Nephron (organoid): ENCODE measurements around the gene ZCRB1.
"Not testable (repeated sequence)": the region's sequence is repeated elsewhere in the genome, so short reads cannot be mapped to it uniquely, and the experiment has no call there.

Source experiments
- H3K27ac Mint-ChIP-seq, 3 experiments: 2 replicates each; pipeline ENCODE4 v1.8.0; 2020; ENCODE audit warnings: mixed read lengths in 3 of 3, mild to moderate bottlenecking in 2 of 3, moderate library complexity in 1 of 3
- H3K27me3 Mint-ChIP-seq: 2 replicates; pipeline ENCODE4 v1.8.0; 2021; ENCODE audit warnings: low read depth, mild to moderate bottlenecking, moderate library complexity, mixed read lengths
- H3K36me3 Mint-ChIP-seq: 2 replicates; pipeline ENCODE4 v1.8.0; 2020; ENCODE audit warnings: low read depth, mixed read lengths
- H3K4me1 Mint-ChIP-seq: 2 replicates; pipeline ENCODE4 v1.8.0; 2020; ENCODE audit warnings: mixed read lengths
- H3K4me3 Mint-ChIP-seq, 3 experiments: 2 replicates each; pipeline ENCODE4 v1.8.0; 2020; ENCODE audit warnings: mild to moderate bottlenecking in 3 of 3, mixed read lengths in 3 of 3, moderate library complexity in 2 of 3
- H3K9me3 Mint-ChIP-seq: 2 replicates; pipeline ENCODE4 v1.8.0; 2020; ENCODE audit warnings: mixed read lengths
- TF ChIP-seq, protein P1 (sequence below), 3 experiments: fragments of 200-600 bp; sonication (generic); IDR thresholded peaks; one replicate each; pipeline ENCODE4 v1.5.0; 2021; ENCODE audit warnings: antibody characterized with exemption in 3 of 3; ENCODE audit not compliant: unreplicated experiment in 3 of 3

ZCRB1 gene

DNA sequence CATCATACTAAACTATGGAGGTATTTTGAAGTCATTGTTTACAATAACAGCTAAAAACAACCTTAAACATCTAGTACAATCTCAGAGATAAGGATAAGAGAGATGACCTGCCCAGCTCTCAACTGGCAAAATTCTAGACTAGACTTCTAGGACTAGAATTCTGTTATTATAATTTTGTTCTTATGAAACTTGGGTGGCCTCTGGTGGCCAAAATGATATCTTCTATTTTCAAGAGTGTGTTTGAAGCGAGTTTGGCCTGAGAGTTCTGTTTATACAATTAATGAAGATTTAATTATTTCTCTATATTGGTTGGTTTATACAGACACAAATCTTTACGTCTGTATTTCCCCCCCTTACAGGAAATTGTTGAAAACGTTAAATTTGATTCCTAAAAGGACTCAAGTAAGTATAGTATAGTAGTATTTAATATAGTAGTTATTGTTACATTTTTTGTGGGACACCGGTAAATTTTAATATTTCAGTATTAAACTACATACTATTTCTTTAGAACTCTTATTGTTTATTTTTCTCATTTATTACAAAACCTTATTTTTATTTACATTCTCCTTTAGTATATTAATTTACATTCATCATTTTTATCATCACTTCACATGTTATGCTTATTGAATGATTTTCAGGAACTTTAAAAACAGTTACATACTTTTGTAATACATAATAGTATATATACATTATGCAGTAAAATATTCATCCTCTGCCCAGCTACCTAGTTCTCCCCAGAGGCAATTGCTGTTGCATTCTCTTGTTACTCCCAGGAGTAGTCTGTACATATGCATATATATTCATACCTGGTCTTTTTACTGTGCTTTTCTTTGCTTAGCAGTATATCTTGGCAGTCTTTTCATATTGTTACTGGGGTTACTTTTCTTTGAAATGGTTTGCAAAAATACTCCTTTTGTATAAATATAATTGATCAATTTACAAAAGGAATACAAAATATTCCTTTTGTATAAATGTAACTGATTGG, 6.7 kb upstream of the ZCRB1 start:
- Mint-ChIP-seq H3K4me1 (peaks cover 11% of the 10 kb centered on the region), H3K9me3 (no peaks in the 10 kb centered on the region), H3K27me3 (no peaks in the 10 kb centered on the region), H3K36me3 (peaks cover 4% of the 10 kb centered on the region), H3K27ac (no peak overlapping the region), H3K4me3 (no peak overlapping the region)
- TF ChIP-seq, protein P1, sequence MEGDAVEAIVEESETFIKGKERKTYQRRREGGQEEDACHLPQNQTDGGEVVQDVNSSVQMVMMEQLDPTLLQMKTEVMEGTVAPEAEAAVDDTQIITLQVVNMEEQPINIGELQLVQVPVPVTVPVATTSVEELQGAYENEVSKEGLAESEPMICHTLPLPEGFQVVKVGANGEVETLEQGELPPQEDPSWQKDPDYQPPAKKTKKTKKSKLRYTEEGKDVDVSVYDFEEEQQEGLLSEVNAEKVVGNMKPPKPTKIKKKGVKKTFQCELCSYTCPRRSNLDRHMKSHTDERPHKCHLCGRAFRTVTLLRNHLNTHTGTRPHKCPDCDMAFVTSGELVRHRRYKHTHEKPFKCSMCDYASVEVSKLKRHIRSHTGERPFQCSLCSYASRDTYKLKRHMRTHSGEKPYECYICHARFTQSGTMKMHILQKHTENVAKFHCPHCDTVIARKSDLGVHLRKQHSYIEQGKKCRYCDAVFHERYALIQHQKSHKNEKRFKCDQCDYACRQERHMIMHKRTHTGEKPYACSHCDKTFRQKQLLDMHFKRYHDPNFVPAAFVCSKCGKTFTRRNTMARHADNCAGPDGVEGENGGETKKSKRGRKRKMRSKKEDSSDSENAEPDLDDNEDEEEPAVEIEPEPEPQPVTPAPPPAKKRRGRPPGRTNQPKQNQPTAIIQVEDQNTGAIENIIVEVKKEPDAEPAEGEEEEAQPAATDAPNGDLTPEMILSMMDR (IDR thresholded peaks at IDR 0.05; ENCODE audit: unreplicated experiment in 3 of 3) = peak; percentile 64 to 73 (median 68)

DNA sequence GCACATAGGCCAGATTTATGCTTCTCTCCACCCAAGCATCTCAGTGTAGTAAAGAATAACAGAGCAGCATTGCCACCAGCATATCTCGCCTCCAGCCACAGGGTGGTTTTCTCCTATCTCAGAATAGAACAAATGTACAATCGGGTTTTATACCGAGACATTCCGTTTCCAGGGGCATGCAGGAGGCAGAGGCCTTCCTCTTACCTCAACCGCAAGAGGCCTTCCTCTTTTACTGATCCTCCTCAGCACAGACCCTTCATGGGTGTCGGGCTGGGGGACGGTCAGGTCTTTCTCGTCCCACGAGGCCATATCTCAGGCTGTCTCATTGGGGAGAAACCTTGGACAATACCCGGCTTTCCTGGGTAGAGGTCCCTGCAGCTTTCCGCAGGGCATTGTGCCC, 4.2 kb upstream of the ZCRB1 start:
- H3K27ac Mint-ChIP-seq, H3K4me3 Mint-ChIP-seq, H3K27me3 Mint-ChIP-seq, H3K36me3 Mint-ChIP-seq, H3K9me3 Mint-ChIP-seq: not testable (repeated sequence)
- H3K4me1 Mint-ChIP-seq = peaks cover 20% of the 10 kb centered on the region

DNA sequence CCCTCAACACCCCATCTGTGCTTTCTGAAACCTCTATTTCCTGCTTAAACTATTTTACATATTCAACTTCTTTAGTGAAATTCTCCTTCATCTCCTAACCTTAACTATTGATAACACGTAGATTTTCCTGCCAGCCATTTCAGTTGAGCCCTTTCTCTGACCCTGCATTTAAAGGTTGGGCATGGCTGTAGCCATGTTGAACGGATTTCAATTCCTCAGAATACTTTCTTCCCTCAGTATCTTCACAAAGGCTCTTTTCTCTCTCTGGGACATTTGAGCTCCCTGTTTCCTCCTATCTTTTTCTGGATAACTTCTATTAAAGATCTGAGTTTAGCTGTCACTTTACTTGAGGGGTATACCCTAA, 1.3 kb upstream of the ZCRB1 start:
- H3K4me3 Mint-ChIP-seq = peak overlapping the region; percentile 96 to 99 (median 96)
- H3K4me1 Mint-ChIP-seq = peaks cover 22% of the 10 kb centered on the region
- no peaks in the 10 kb centered on the region for H3K9me3 Mint-ChIP-seq
- H3K27ac Mint-ChIP-seq = peak overlapping the region; percentile 93 to 98 (median 97)
- H3K36me3 Mint-ChIP-seq = peaks cover 4% of the 10 kb centered on the region
- no peaks in the 10 kb centered on the region for H3K27me3 Mint-ChIP-seq
- TF ChIP-seq, protein P1 (IDR thresholded peaks at IDR 0.05; ENCODE audit: unreplicated experiment in 3 of 3) = no peak

DNA sequence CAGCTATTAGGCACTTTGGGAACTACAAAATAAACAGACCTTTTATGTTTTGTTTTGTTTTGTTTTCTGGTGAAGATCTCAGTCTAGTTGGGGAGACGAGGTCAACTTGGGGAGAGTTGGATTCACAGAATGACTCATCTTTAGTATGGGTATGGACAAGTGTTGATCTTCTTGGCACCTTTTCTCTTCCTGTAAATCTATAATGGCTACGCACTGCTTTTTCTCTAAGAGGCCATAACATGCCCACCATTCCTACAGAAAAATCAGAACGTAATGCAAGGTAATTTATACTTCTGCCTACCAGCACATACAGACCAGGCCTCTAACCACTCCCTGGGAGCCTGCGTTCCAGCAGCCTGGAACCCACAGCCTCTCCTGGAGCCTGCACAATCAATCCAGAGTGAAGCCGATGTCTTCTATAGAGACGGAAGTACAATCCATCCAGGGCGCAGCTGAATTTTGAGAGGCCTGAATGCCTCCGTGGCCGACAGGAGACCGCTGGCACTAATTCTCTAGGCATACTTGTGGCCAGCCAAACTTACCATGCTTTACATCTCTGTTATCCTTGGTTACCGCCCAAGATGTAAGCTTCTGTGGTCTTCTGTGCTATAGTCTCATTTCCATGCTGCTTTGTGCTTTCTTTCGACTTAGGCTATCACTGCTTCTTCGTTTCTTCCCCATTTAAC, 790 bp upstream of the ZCRB1 start:
- Mint-ChIP-seq H3K36me3 (peaks cover 7% of the 10 kb centered on the region), H3K27ac (peak overlapping the region; percentile 93 to 98 (median 97)), H3K9me3 (no peaks in the 10 kb centered on the region), H3K4me1 (peaks cover 20% of the 10 kb centered on the region), H3K4me3 (peak overlapping the region; percentile 96 to 99 (median 96)), H3K27me3 (no peaks in the 10 kb centered on the region)
- TF ChIP-seq, protein P1 (IDR thresholded peaks at IDR 0.05; ENCODE audit: unreplicated experiment in 3 of 3) = no peak

DNA sequence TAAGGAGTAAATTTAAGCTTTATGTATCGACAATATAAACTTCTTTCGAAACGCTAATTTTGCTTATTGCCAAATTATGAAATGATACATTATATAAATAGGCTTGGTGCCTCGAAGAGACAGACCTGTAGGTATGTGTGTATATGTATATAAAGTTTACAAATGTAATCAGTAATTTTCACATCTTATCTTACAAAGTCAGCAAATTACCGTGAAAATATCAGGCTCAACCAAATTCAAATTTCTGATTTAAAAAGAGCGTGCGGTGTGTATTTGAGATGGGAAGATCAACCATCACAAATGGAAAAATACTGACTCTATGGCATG, 605 bp downstream of the ZCRB1 start:
- no peaks in the 10 kb centered on the region for H3K27me3 Mint-ChIP-seq
- peak overlapping the region; percentile 96 to 99 (median 96) for H3K4me3 Mint-ChIP-seq
- H3K27ac Mint-ChIP-seq = peak overlapping the region; percentile 93 to 98 (median 97)
- no peaks in the 10 kb centered on the region for H3K9me3 Mint-ChIP-seq
- H3K36me3 Mint-ChIP-seq = peaks cover 20% of the 10 kb centered on the region
- TF ChIP-seq, protein P1 (IDR thresholded peaks at IDR 0.05; ENCODE audit: unreplicated experiment in 3 of 3) = no peak
- H3K4me1 Mint-ChIP-seq = peaks cover 20% of the 10 kb centered on the region

DNA sequence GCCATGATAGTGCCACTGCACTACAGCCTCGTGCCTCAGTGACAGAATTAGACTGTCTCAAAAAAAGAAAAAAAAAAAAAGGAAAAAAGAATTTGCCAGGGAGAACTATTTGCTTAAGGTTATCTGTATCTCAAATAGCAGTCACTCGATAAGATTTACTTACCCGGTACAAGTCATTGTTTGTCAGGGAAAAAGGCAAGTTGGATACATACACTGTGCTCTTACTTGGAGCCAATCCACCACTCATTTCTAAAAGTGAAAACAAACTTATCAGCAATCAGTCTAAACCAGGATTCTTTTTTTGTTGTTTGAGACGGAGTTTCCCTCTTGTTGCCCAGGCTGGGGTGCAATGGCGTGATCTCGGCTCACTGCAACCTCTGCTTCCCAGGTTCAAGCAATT, 2.0 kb downstream of the ZCRB1 start:
- no peaks in the 10 kb centered on the region for H3K9me3 Mint-ChIP-seq
- TF ChIP-seq, protein P1 (IDR thresholded peaks at IDR 0.05; ENCODE audit: unreplicated experiment in 3 of 3) = no peak
- H3K27ac Mint-ChIP-seq = no peak overlapping the region
- H3K4me3 Mint-ChIP-seq = peak overlapping the region in 2 of 3 experiments; percentile 13 to 27
- H3K36me3 Mint-ChIP-seq = peaks cover 30% of the 10 kb centered on the region
- H3K4me1 Mint-ChIP-seq = peaks cover 20% of the 10 kb centered on the region
- no peaks in the 10 kb centered on the region for H3K27me3 Mint-ChIP-seq
